G401 (cell line): ENCODE data around the gene TADA2A. TPM values are rescaled to one million over a fixed set of nuclear protein-coding genes. Genes with fewer than 3 reads are reported as not detected.
"Not testable (repeated sequence)": the region's sequence is repeated elsewhere in the genome, so short reads cannot be mapped to it uniquely, and the experiment has no call there.

Experiments used
- DNase-seq: peaks from one replicate; pipeline ENCODE4 v3.0.0-alpha.2; 2015; ENCODE audit warnings: low spot score
- in situ Hi-C: cut with HindIII; loops from 2 replicates; pipeline ENCODE4 v1.10.0; 2016; ENCODE audit warnings: low sequenced_read_pairs, mixed read lengths
- total RNA-seq: library from RNA; depleted of rRNA; stranded (reverse); fragments of >200 nt; shearing (Covaris generic); gene quantifications from 2 replicates; pipeline ENCODE4 v1.2.3, GENCODE V29; 2014

TADA2A gene
- total RNA-seq, 1 experiment from 2014 or later: 23.0 TPM

DNA sequence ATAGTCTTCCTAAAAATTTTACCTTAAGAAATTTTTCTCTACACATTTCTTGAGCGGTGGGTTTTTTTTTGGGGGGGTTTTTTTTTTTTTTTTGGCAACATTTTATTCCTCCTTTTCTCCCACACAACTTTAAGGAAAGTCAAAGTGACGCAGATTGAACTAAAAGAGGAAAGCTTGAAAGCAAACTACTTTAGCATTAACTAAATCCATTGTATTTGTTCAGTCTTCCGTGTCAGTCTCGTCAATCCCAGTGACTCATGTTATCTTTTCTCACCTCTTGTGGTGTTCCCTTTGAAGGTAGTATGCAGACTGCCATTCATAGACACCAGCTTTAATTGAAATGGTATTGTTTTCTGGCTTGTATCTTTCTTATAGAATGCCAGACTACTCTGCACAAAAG, 39.3 kb downstream of the TADA2A start:
- in situ Hi-C loops: no loop called here
- no peak for DNase-seq

DNA sequence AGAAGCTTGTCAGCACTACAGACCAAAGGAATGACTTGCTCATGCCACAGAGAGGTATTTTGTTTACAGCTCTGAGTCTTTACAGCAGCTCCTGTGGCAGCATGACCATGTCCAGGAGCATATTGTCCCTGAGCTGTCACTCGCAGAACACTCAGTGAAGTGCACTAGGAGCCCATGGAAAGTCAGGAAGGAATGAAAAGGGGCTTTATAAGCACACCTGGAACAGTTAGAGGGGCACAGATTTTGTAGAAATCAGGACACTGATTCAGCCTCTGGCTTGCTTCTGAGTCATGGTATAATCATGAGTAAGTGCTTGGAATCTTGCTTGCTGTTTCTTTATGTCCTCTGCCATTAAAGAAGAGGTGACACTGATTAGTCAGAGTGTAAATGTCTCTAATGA, 41.0 kb downstream of the TADA2A start:
- no peak for DNase-seq
- in situ Hi-C loops: no loop called here

GRCh38 chr17:37450112-37450511, 43.4 kb downstream of the TADA2A start:
- in situ Hi-C loops: no loop called here
- DNase-seq: peak; percentile 82

DNA sequence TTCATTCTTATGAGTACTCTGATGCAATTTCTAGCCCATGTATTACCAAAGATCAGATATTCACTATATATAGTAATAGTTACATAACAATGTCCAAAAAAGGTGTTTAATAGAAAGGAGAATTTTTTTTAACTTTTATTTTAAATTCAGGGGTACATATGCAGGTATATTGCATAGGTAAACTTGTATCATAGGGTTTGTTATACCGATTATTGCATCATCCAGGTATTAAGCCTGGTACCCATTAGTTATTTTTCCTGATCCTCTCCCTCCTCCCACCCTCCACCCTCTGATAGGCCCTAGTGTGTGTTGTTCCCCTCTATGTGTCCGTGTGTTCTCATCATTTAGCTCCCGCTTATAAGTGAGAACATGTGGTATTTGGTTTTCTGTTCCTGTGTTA, 51.1 kb downstream of the TADA2A start:
- DNase-seq, in situ Hi-C loops: not testable (repeated sequence)

DNA sequence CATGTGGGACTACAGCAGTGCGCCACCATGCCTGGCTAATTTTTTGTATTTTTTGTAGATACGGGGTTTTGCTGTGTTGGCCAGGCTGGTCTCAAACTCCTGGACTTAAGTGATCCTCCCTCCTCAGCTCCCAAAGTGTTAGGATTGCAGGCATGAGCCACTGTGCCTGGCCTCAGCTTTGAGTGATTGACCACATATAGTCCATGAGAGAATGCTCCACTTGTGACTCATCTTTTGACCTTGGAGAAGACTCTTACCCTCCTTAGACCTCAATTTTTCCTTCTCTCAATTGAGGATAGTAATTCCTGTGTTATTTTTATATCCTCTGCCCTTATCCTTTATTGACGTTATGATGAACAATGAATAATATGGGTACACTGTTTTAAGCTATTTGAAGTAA, 52.1 kb downstream of the TADA2A start:
- DNase-seq: no peak
- in situ Hi-C loops: no loop called here

DNA sequence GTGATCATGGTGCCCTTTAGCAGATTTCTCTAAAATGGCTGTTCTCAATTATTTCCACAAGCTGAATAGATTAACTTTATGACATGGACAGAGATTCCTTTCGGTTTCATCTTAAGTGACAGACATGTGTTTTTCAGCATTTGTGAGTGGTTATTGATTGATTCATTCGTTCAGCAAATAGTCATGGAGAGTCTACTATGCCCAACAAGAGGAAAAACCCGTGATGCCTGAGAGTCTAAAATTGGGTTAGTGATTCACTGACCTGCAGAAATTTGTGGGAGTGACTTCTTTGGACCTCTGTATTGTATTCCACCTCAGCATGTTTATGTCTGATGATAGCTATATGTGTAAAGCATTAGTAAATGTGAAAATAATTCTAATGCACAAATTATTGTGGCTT, 55.0 kb downstream of the TADA2A start:
- in situ Hi-C loops: no loop called here
- DNase-seq: no peak

- in situ Hi-C loops: no loop called here
- DNase-seq: no peak
Observed at GRCh38 chr17:37462492-37462891, 55.8 kb downstream of the TADA2A start.

DNA sequence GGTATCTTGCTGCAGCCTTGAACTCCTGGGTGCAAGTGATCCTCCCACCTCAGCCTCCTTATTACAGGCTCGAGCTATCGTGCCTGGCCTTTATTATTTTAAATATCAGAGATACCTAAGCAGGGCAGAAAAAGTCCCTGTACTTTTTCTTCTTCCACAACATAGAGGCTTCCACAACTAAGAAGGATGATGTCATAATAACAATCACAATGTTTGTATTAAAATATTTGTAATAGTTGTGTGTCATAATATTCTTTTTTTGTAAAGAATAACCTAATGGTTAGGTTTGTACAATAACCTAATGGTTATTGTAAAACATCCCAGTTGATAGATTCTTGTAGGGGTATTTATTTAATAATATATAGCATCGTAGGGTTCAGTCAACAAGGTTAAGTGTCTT, 56.4 kb downstream of the TADA2A start:
- in situ Hi-C loops: no loop called here

GRCh38 chr17:37465069-37465616, 58.5 kb downstream of the TADA2A start:
- DNase-seq: no peak
- in situ Hi-C loops: no loop called here

More for the DNA sequence above, 56.4 kb downstream of the TADA2A start:
- no peak for DNase-seq

- no peak for DNase-seq
- in situ Hi-C loops: no loop called here
Observed at GRCh38 chr17:37466471-37466870, 59.8 kb downstream of the TADA2A start.

- in situ Hi-C loops: no loop called here
- no peak for DNase-seq
Observed at GRCh38 chr17:37470181-37470580, 63.5 kb downstream of the TADA2A start.

- in situ Hi-C loops: no loop called here
- DNase-seq: no peak
Observed at GRCh38 chr17:37475731-37476420, 69.2 kb downstream of the TADA2A start.

- in situ Hi-C loops: no loop called here
- DNase-seq: no peak
Observed at GRCh38 chr17:37476431-37477120, 69.9 kb downstream of the TADA2A start.

- in situ Hi-C loops: no loop called here
- DNase-seq: no peak
Observed at GRCh38 chr17:37478187-37478586, 71.5 kb downstream of the TADA2A start.

DNA sequence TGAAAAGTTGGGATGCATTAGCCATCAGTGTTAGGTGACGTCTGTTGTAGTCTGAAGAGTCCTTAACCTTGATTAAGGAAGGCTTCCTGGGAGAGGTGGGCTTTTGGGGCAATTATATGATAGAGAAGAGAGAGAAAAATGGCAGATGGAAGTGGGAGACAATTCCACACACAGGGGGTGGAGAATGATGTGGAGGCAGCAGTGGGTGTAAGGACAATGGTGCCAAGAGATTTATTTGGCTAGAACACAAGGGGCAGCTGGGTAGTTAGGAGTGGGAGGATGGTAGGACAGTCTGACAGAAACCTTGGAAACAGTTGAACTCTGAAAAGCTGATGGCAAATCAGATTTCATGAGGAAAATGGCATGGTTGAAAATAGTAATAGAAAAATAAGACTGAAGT, 72.3 kb downstream of the TADA2A start:
- no peak for DNase-seq
- in situ Hi-C loops: no loop called here

DNA sequence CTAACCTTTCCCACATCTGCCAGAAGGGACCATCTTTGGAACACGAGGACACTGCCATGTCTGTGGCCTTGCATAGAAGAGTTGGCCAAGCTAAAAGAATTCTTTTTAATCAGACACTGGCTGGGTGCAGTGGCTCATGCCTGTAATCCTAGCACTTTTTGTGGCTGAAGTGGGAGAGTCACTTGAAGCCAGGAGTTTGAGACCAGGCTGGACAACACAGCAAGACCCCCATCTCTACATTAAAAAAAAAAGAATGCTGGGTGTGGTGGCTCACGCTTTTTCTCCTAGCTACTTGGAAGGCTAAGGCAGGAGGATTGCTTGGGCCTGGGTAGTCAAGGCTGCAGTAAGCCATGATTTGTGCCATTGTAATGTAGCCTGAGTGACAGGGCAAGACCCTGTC, 73.7 kb downstream of the TADA2A start:
- in situ Hi-C loops: no loop called here
- no peak for DNase-seq

- in situ Hi-C loops: no loop called here
- no peak for DNase-seq
Observed at GRCh38 chr17:37481001-37481665, 74.4 kb downstream of the TADA2A start.

- DNase-seq: no peak
- in situ Hi-C loops: no loop called here
Observed at GRCh38 chr17:37483311-37484039, 76.8 kb downstream of the TADA2A start.

DNA sequence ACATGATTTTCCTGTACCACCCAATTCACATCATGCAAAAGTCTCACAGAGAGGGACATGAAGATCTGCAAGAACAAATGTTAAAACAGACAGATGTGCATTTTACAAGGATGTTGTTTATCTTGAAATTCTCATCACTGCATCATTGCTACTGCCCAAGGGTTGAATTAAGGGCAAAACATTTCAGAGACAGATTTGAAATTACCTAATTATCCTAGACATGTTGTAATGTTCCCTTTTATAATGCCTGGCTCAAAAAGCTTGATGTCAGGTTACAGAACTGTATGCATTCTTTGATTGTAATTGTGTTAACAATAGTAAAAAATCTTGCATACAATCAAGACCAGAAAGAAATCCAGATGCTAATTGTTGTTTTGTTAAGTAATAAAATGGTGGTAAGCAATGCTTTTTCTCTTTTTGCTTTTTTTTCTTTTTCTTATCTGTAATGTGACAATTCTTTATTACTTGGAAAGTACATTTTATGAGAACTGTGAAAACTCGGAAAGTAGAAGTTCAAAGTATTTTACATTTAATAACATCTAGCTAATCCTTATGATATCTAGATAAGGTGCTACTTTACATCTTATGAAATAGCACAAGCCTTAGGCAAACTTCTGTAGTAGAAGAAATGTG, 79.4 kb downstream of the TADA2A start:
- no peak for DNase-seq
- in situ Hi-C loops: no loop called here
